Measurements from ENCODE around the gene C21orf91.
"Not testable (repeated sequence)": the region's sequence is repeated elsewhere in the genome, so short reads cannot be mapped to it uniquely, and the experiment has no call there.

C21orf91 gene

GRCh38 chr21:17779496-17779895 lies 39.7 kb downstream of the C21orf91 start:
- no peak for DNase-seq (ENCODE audit: low read depth in 3 of 3)

GRCh38 chr21:17777072-17777765 lies 41.9 kb downstream of the C21orf91 start:
- DNase-seq (ENCODE audit: low read depth in 3 of 3), result no peak

- peak in 2 of 3 experiments; percentile 25 to 50 for DNase-seq (ENCODE audit: low read depth in 3 of 3)
Observed at GRCh38 chr21:17775431-17776126, 43.6 kb downstream of the C21orf91 start.

GRCh38 chr21:17775021-17775420 lies 44.1 kb downstream of the C21orf91 start:
- not testable (repeated sequence) for DNase-seq (ENCODE audit: low read depth in 3 of 3)

GRCh38 chr21:17769447-17769845 lies 49.7 kb downstream of the C21orf91 start:
- no peak for DNase-seq (ENCODE audit: low read depth in 3 of 3)

- DNase-seq (ENCODE audit: low read depth in 3 of 3), result no peak
Observed at GRCh38 chr21:17768840-17769446, 50.2 kb downstream of the C21orf91 start.

GRCh38 chr21:17765207-17765606 lies 53.9 kb downstream of the C21orf91 start:
- DNase-seq (ENCODE audit: low read depth in 3 of 3), result no peak

- no peak for DNase-seq (ENCODE audit: low read depth in 3 of 3)
Observed at GRCh38 chr21:17763288-17764037, 55.7 kb downstream of the C21orf91 start.

GRCh38 chr21:17759511-17760178 lies 59.5 kb downstream of the C21orf91 start:
- DNase-seq (ENCODE audit: low read depth in 3 of 3), result no peak

GRCh38 chr21:17758683-17759082 lies 60.5 kb downstream of the C21orf91 start:
- DNase-seq (ENCODE audit: low read depth in 3 of 3), result no peak

- no peak for DNase-seq (ENCODE audit: low read depth in 3 of 3)
Observed at GRCh38 chr21:17757671-17758070, 61.5 kb downstream of the C21orf91 start.

GRCh38 chr21:17753736-17754135 lies 65.4 kb downstream of the C21orf91 start:
- DNase-seq (ENCODE audit: low read depth in 3 of 3), result no peak

- no peak for DNase-seq (ENCODE audit: low read depth in 3 of 3)
Observed at GRCh38 chr21:17752171-17752570, 67.0 kb downstream of the C21orf91 start.

- no peak for DNase-seq (ENCODE audit: low read depth in 3 of 3)
Observed at GRCh38 chr21:17746920-17747319, 72.2 kb downstream of the C21orf91 start.

- DNase-seq (ENCODE audit: low read depth in 3 of 3), result no peak
Observed at GRCh38 chr21:17745086-17745485, 74.1 kb downstream of the C21orf91 start.

GRCh38 chr21:17742940-17743592 lies 76.1 kb downstream of the C21orf91 start:
- DNase-seq (ENCODE audit: low read depth in 3 of 3), result no peak

- no peak for DNase-seq (ENCODE audit: low read depth in 3 of 3)
Observed at GRCh38 chr21:17742181-17742580, 77.0 kb downstream of the C21orf91 start.

All from stimulated activated CD4-positive, alpha-beta T cell treated with anti-CD3 and anti-CD28 coated beads, TNF-alpha, amount 100 ng/mL, for 24 hours (primary cell).